ENCODE measurements around the gene ERCC2. TPM values are rescaled to one million over a fixed set of nuclear protein-coding genes. Genes with fewer than 3 reads are reported as not detected.

Gene ERCC2
- total RNA-seq, 1 experiment from 2014 or later, result 45.8 TPM

GRCh38 chr19:45382426-45382825, 12.1 kb upstream of the ERCC2 start:
- no peak for DNase-seq (ENCODE audit: low read depth in 1 of 2, low spot score in 2 of 2)
- Histone ChIP-seq H3K27ac (no peak overlapping the region), H3K4me3 (no peak overlapping the region), H3K9me3 (replicated peaks) (0 out of 2 replicates have a peak, but pooled peaks cover 3% of the 10 kb centered on the region), H3K4me1 (replicated peaks) (peaks cover 24% of the 10 kb centered on the region), H3K36me3 (no peaks in the 10 kb centered on the region), H3K27me3 (replicated peaks) (no peaks in the 10 kb centered on the region)

GRCh38 chr19:45380107-45380506, 9.7 kb upstream of the ERCC2 start:
- Histone ChIP-seq H3K9me3 (replicated peaks) (0 out of 2 replicates have a peak, but pooled peaks cover 3% of the 10 kb centered on the region), H3K27ac (peak overlapping the region; percentile 32; the same call in 1 of the 2 replicates), H3K4me3 (no peak overlapping the region), H3K4me1 (replicated peaks) (peaks cover 38% of the 10 kb centered on the region), H3K27me3 (replicated peaks) (no peaks in the 10 kb centered on the region), H3K36me3 (no peaks in the 10 kb centered on the region)
- no peak for DNase-seq (ENCODE audit: low read depth in 1 of 2, low spot score in 2 of 2)

- no peaks in the 10 kb centered on the region for H3K27me3 ChIP-seq (replicated peaks)
- 0 out of 2 replicates have a peak, but pooled peaks cover 3% of the 10 kb centered on the region for H3K9me3 ChIP-seq (replicated peaks)
- DNase-seq (ENCODE audit: low read depth in 1 of 2, low spot score in 2 of 2), result peak; percentile 95 to 97
- H3K4me1 ChIP-seq (replicated peaks), result peaks cover 44% of the 10 kb centered on the region
- H3K4me3 ChIP-seq, result no peak overlapping the region
- peak overlapping the region; percentile 92 for H3K27ac ChIP-seq
- no peaks in the 10 kb centered on the region for H3K36me3 ChIP-seq
Observed at GRCh38 chr19:45376045-45376724, 5.8 kb upstream of the ERCC2 start.

GRCh38 chr19:45368737-45369340, 1.5 kb downstream of the ERCC2 start:
- Histone ChIP-seq H3K9me3 (replicated peaks) (no peaks in the 10 kb centered on the region), H3K27ac (no peak overlapping the region), H3K4me1 (replicated peaks) (peaks cover 18% of the 10 kb centered on the region), H3K4me3 (no peak overlapping the region), H3K36me3 (peaks cover 60% of the 10 kb centered on the region), H3K27me3 (replicated peaks) (no peaks in the 10 kb centered on the region)
- no peak for DNase-seq (ENCODE audit: low read depth in 1 of 2, low spot score in 2 of 2)

GRCh38 chr19:45368127-45368526, 2.2 kb downstream of the ERCC2 start:
- H3K36me3 ChIP-seq, result peaks cover 67% of the 10 kb centered on the region
- no peaks in the 10 kb centered on the region for H3K27me3 ChIP-seq (replicated peaks)
- no peak overlapping the region for H3K4me3 ChIP-seq
- peaks cover 18% of the 10 kb centered on the region for H3K4me1 ChIP-seq (replicated peaks)
- no peak overlapping the region for H3K27ac ChIP-seq
- DNase-seq (ENCODE audit: low read depth in 1 of 2, low spot score in 2 of 2), result no peak
- H3K9me3 ChIP-seq (replicated peaks), result no peaks in the 10 kb centered on the region

GRCh38 chr19:45364696-45365095, 5.7 kb downstream of the ERCC2 start:
- H3K27ac ChIP-seq, result no peak overlapping the region
- H3K27me3 ChIP-seq (replicated peaks), result no peaks in the 10 kb centered on the region
- DNase-seq (ENCODE audit: low read depth in 1 of 2, low spot score in 2 of 2), result no peak
- peaks cover 11% of the 10 kb centered on the region for H3K4me1 ChIP-seq (replicated peaks)
- no peaks in the 10 kb centered on the region for H3K9me3 ChIP-seq (replicated peaks)
- no peak overlapping the region for H3K4me3 ChIP-seq
- H3K36me3 ChIP-seq, result peaks cover 90% of the 10 kb centered on the region

- Histone ChIP-seq H3K9me3 (replicated peaks) (no peaks in the 10 kb centered on the region), H3K4me1 (replicated peaks) (peaks cover 4% of the 10 kb centered on the region), H3K36me3 (peaks cover 91% of the 10 kb centered on the region), H3K4me3 (no peak overlapping the region), H3K27me3 (replicated peaks) (no peaks in the 10 kb centered on the region), H3K27ac (no peak overlapping the region)
- no peak for DNase-seq (ENCODE audit: low read depth in 1 of 2, low spot score in 2 of 2)
Observed at GRCh38 chr19:45363861-45364459, 6.4 kb downstream of the ERCC2 start.

GRCh38 chr19:45362291-45362690, 8.1 kb downstream of the ERCC2 start:
- no peaks in the 10 kb centered on the region for H3K4me1 ChIP-seq (replicated peaks)
- no peak for DNase-seq (ENCODE audit: low read depth in 1 of 2, low spot score in 2 of 2)
- no peak overlapping the region for H3K4me3 ChIP-seq
- no peaks in the 10 kb centered on the region for H3K9me3 ChIP-seq (replicated peaks)
- H3K36me3 ChIP-seq, result peaks cover 93% of the 10 kb centered on the region
- no peak overlapping the region for H3K27ac ChIP-seq
- no peaks in the 10 kb centered on the region for H3K27me3 ChIP-seq (replicated peaks)

GRCh38 chr19:45361608-45362007, 8.8 kb downstream of the ERCC2 start:
- H3K4me1 ChIP-seq (replicated peaks), result no peaks in the 10 kb centered on the region
- no peaks in the 10 kb centered on the region for H3K27me3 ChIP-seq (replicated peaks)
- H3K27ac ChIP-seq, result no peak overlapping the region
- H3K4me3 ChIP-seq, result no peak overlapping the region
- no peak for DNase-seq (ENCODE audit: low read depth in 1 of 2, low spot score in 2 of 2)
- no peaks in the 10 kb centered on the region for H3K9me3 ChIP-seq (replicated peaks)
- H3K36me3 ChIP-seq, result peaks cover 93% of the 10 kb centered on the region

GRCh38 chr19:45358213-45358792, 12.1 kb downstream of the ERCC2 start:
- no peaks in the 10 kb centered on the region for H3K9me3 ChIP-seq (replicated peaks)
- no peak overlapping the region for H3K27ac ChIP-seq
- no peak for DNase-seq (ENCODE audit: low read depth in 1 of 2, low spot score in 2 of 2)
- H3K4me1 ChIP-seq (replicated peaks), result no peaks in the 10 kb centered on the region
- no peak overlapping the region for H3K4me3 ChIP-seq
- H3K36me3 ChIP-seq, result peaks cover 93% of the 10 kb centered on the region
- no peaks in the 10 kb centered on the region for H3K27me3 ChIP-seq (replicated peaks)

GRCh38 chr19:45357445-45357783, 13.0 kb downstream of the ERCC2 start:
- Histone ChIP-seq H3K4me1 (replicated peaks) (no peaks in the 10 kb centered on the region), H3K9me3 (replicated peaks) (no peaks in the 10 kb centered on the region), H3K36me3 (peaks cover 93% of the 10 kb centered on the region), H3K27me3 (replicated peaks) (no peaks in the 10 kb centered on the region), H3K27ac (no peak overlapping the region), H3K4me3 (no peak overlapping the region)
- DNase-seq (ENCODE audit: low read depth in 1 of 2, low spot score in 2 of 2), result no peak

GRCh38 chr19:45356760-45357444, 13.5 kb downstream of the ERCC2 start:
- Histone ChIP-seq H3K9me3 (replicated peaks) (no peaks in the 10 kb centered on the region), H3K4me1 (replicated peaks) (no peaks in the 10 kb centered on the region), H3K4me3 (no peak overlapping the region), H3K27ac (no peak overlapping the region), H3K36me3 (peaks cover 93% of the 10 kb centered on the region), H3K27me3 (replicated peaks) (no peaks in the 10 kb centered on the region)
- DNase-seq (ENCODE audit: low read depth in 1 of 2, low spot score in 2 of 2), result peak in 1 of 2 experiments; percentile 41

- Histone ChIP-seq H3K27ac (no peak overlapping the region), H3K9me3 (replicated peaks) (no peaks in the 10 kb centered on the region), H3K4me3 (no peak overlapping the region), H3K36me3 (peaks cover 93% of the 10 kb centered on the region), H3K27me3 (replicated peaks) (no peaks in the 10 kb centered on the region), H3K4me1 (replicated peaks) (no peaks in the 10 kb centered on the region)
- no peak for DNase-seq (ENCODE audit: low read depth in 1 of 2, low spot score in 2 of 2)
Observed at GRCh38 chr19:45355910-45356309, 14.5 kb downstream of the ERCC2 start.
